Measurements from ENCODE around the gene SPNS2. TPM values are rescaled to one million over a fixed set of nuclear protein-coding genes. Genes with fewer than 3 reads are reported as not detected.

Gene SPNS2
- total and polyA plus RNA-seq, 2 donors (not counting 1 experiment from before 2014, with no cell fraction given) = 0.48 TPM; not detected in 1

DNA sequence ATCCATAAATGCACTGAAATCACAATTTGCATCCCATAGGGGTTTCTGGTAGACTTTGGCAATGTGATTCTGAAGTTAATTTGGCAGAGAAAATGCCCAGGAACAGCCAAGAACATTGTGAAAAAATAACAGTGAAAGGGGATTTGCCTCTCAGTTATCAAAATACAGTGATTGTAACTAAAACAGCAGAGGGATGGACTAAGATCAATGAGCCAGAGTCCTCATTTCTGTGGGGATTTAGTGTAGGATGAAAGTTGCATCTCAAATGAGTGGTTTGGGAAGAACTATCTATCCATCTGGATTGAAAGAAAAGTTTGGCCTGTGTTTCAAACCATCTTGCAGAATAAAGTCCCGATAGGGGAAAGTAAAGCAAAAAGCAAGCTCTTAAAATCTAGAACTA, 28.5 kb downstream of the SPNS2 start:
- no peak overlapping the region for H3K4me3 ChIP-seq (ENCODE audit: control extremely low read depth in 1 of 5, extremely low read depth in 1 of 5, insufficient read depth in 1 of 5, low read depth in 2 of 5, low read length in 4 of 5)
- no peak overlapping the region for H3K27ac Mint-ChIP-seq
- no peak overlapping the region for H3K4me2 ChIP-seq (replicated peaks; ENCODE audit: low read depth, low read length, poor library complexity, severe bottlenecking)

More for the DNA sequence above, 28.5 kb downstream of the SPNS2 start:
- Histone ChIP-seq H4K20me1 (ENCODE audit: control insufficient read depth, insufficient read depth, low read length, poor library complexity, severe bottlenecking) (no peaks in the 10 kb centered on the region), H2AFZ (ENCODE audit: insufficient read depth, low read depth, low read length, poor library complexity, severe bottlenecking) (no peak overlapping the region), H3K36me3 (replicated peaks in 1 of 2; ENCODE audit: control extremely low read depth in 1 of 2, control insufficient read depth in 1 of 2, extremely low read depth in 1 of 2, insufficient read depth in 2 of 2, low read length in 1 of 2) (no peaks in the 10 kb centered on the region), H3K9me3 (ENCODE audit: control extremely low read depth in 1 of 3, control insufficient read depth in 2 of 3, insufficient read depth in 1 of 3, low read length in 2 of 3) (no peaks in the 10 kb centered on the region), H3K4me1 (ENCODE audit: control insufficient read depth in 2 of 2, insufficient read depth in 2 of 2, low read length in 2 of 2) (peaks cover 0 to 16% of the 10 kb centered on the region in 2 donors), H3K27ac (ENCODE audit: low read length in 2 of 2) (no peak overlapping the region), H3K79me2 (ENCODE audit: control insufficient read depth, insufficient read depth, low read length) (no peaks in the 10 kb centered on the region), H3K9ac (ENCODE audit: low read length) (no peak overlapping the region), H3K27me3 (replicated peaks in 1 of 4; ENCODE audit: control extremely low read depth in 1 of 4, control insufficient read depth in 3 of 4, insufficient read depth in 4 of 4, low read length in 3 of 4) (peaks cover 0 to 2% (median 0%) of the 10 kb centered on the region in 4 experiments)
- H3K9me3 Mint-ChIP-seq (ENCODE audit: insufficient read depth) = no peaks in the 10 kb centered on the region
- H3K4me1 Mint-ChIP-seq = no peaks in the 10 kb centered on the region
- peaks cover 12% of the 10 kb centered on the region for H3K27me3 Mint-ChIP-seq
- no peak overlapping the region for H3K4me3 Mint-ChIP-seq
- intact Hi-C loops (cut with micrococcal nuclease) = no loop called here
- ChIA-PET CTCF (interaction anchor here (0.7 kb wide), 1 partner anchor 70 kb away, joined by 4 read pairs; no protein-coding TSS in a partner anchor), POLR2A (no interaction called here)
- no peak for DNase-seq
- WGBS (ENCODE audit: insufficient coverage) = 100% methylated on average over 1 of the region's 1 CpG
- TF ChIP-seq CTCF (IDR thresholded peaks at IDR 0.05) = no peak
- TF ChIP-seq EZH2 (IDR thresholded peaks at IDR 0.05; ENCODE audit: borderline replicate concordance, insufficient read depth, low read depth, low read length, poor library complexity, severe bottlenecking) = no peak
- ATAC-seq (ENCODE audit: low read depth) = no peak

All from B cell (primary cell).